ENCODE measurements around the gene NHSL2.

The NHSL2 gene

GRCh38 chrX:71919431-71919830, 8.8 kb downstream of the NHSL2 start:
- Histone ChIP-seq H4K20me1 (ENCODE audit: insufficient read depth) (no peaks in the 10 kb centered on the region), H3K9ac (no peak overlapping the region), H3K36me3 (ENCODE audit: insufficient read depth) (no peaks in the 10 kb centered on the region), H2AFZ (ENCODE audit: low read depth) (no peak overlapping the region), H3K79me2 (ENCODE audit: insufficient read depth, low read depth) (no peaks in the 10 kb centered on the region), H3K27me3 (ENCODE audit: insufficient read depth, low read depth) (no peaks in the 10 kb centered on the region), H3K27ac (no peak overlapping the region), H3K4me1 (ENCODE audit: low read depth, poor library complexity, severe bottlenecking) (no peaks in the 10 kb centered on the region), H3K4me2 (no peak overlapping the region), H3K4me3 (IDR thresholded peaks at IDR 0.05; ENCODE audit: insufficient read depth, low read depth, low read length) (no peak overlapping the region)
- no peak for TF ChIP-seq CTCF (conservative IDR thresholded peaks at IDR 0.05; ENCODE audit: low read depth, low read length)

- H3K9ac ChIP-seq: no peak overlapping the region
- H3K4me1 ChIP-seq (ENCODE audit: low read depth, poor library complexity, severe bottlenecking): no peaks in the 10 kb centered on the region
- H3K27ac ChIP-seq: no peak overlapping the region
- no peak overlapping the region for H2AFZ ChIP-seq (ENCODE audit: low read depth)
- no peaks in the 10 kb centered on the region for H4K20me1 ChIP-seq (ENCODE audit: insufficient read depth)
- no peaks in the 10 kb centered on the region for H3K36me3 ChIP-seq (ENCODE audit: insufficient read depth)
- no peak overlapping the region for H3K4me2 ChIP-seq
- TF ChIP-seq CTCF (conservative IDR thresholded peaks at IDR 0.05; ENCODE audit: low read depth, low read length): no peak
- H3K27me3 ChIP-seq (ENCODE audit: insufficient read depth, low read depth): no peaks in the 10 kb centered on the region
- H3K79me2 ChIP-seq (ENCODE audit: insufficient read depth, low read depth): no peaks in the 10 kb centered on the region
- H3K4me3 ChIP-seq (IDR thresholded peaks at IDR 0.05; ENCODE audit: insufficient read depth, low read depth, low read length): no peak overlapping the region
Observed at GRCh38 chrX:71919886-71920285, 9.2 kb downstream of the NHSL2 start.

- Histone ChIP-seq H3K79me2 (ENCODE audit: insufficient read depth, low read depth) (no peaks in the 10 kb centered on the region), H3K27me3 (ENCODE audit: insufficient read depth, low read depth) (no peaks in the 10 kb centered on the region), H3K4me3 (IDR thresholded peaks at IDR 0.05; ENCODE audit: insufficient read depth, low read depth, low read length) (no peak overlapping the region), H3K4me2 (no peak overlapping the region), H3K27ac (no peak overlapping the region), H2AFZ (ENCODE audit: low read depth) (no peak overlapping the region), H3K36me3 (ENCODE audit: insufficient read depth) (no peaks in the 10 kb centered on the region), H3K4me1 (ENCODE audit: low read depth, poor library complexity, severe bottlenecking) (no peaks in the 10 kb centered on the region), H4K20me1 (ENCODE audit: insufficient read depth) (no peaks in the 10 kb centered on the region), H3K9ac (no peak overlapping the region)
- no peak for TF ChIP-seq CTCF (conservative IDR thresholded peaks at IDR 0.05; ENCODE audit: low read depth, low read length)
Observed at GRCh38 chrX:71922686-71923085, 12.0 kb downstream of the NHSL2 start.

GRCh38 chrX:71923516-71923915, 12.9 kb downstream of the NHSL2 start:
- Histone ChIP-seq H3K4me1 (ENCODE audit: low read depth, poor library complexity, severe bottlenecking) (no peaks in the 10 kb centered on the region), H3K36me3 (ENCODE audit: insufficient read depth) (no peaks in the 10 kb centered on the region), H3K79me2 (ENCODE audit: insufficient read depth, low read depth) (no peaks in the 10 kb centered on the region), H4K20me1 (ENCODE audit: insufficient read depth) (no peaks in the 10 kb centered on the region), H3K9ac (no peak overlapping the region), H2AFZ (ENCODE audit: low read depth) (no peak overlapping the region), H3K4me2 (no peak overlapping the region), H3K4me3 (IDR thresholded peaks at IDR 0.05; ENCODE audit: insufficient read depth, low read depth, low read length) (no peak overlapping the region), H3K27me3 (ENCODE audit: insufficient read depth, low read depth) (no peaks in the 10 kb centered on the region), H3K27ac (no peak overlapping the region)
- TF ChIP-seq CTCF (conservative IDR thresholded peaks at IDR 0.05; ENCODE audit: low read depth, low read length): no peak

- no peaks in the 10 kb centered on the region for H3K36me3 ChIP-seq (ENCODE audit: insufficient read depth)
- H3K27me3 ChIP-seq (ENCODE audit: insufficient read depth, low read depth): no peaks in the 10 kb centered on the region
- no peaks in the 10 kb centered on the region for H4K20me1 ChIP-seq (ENCODE audit: insufficient read depth)
- H2AFZ ChIP-seq (ENCODE audit: low read depth): no peak overlapping the region
- H3K4me2 ChIP-seq: no peak overlapping the region
- no peak for TF ChIP-seq CTCF (conservative IDR thresholded peaks at IDR 0.05; ENCODE audit: low read depth, low read length)
- no peak overlapping the region for H3K9ac ChIP-seq
- no peaks in the 10 kb centered on the region for H3K4me1 ChIP-seq (ENCODE audit: low read depth, poor library complexity, severe bottlenecking)
- H3K27ac ChIP-seq: no peak overlapping the region
- no peaks in the 10 kb centered on the region for H3K79me2 ChIP-seq (ENCODE audit: insufficient read depth, low read depth)
- no peak overlapping the region for H3K4me3 ChIP-seq (IDR thresholded peaks at IDR 0.05; ENCODE audit: insufficient read depth, low read depth, low read length)
Observed at GRCh38 chrX:71927040-71927439, 16.4 kb downstream of the NHSL2 start.

Measured in KMS-11 (cell line).